Stimulated activated CD8-positive, alpha-beta memory T cell treated with anti-CD3 and anti-CD28 coated beads, Interleukin-4, amount 100 ng/mL, for 4 hours (primary cell): ENCODE data around the gene NDUFA9.

Source experiments
- DNase-seq, 2 donors: peaks; one replicate each; pipeline ENCODE4 v3.0.0-alpha.2; 2020; ENCODE audit warnings: low read depth in 2 of 2, low spot score in 1 of 2

NDUFA9 gene

GRCh38 chr12:4648501-4649357, at the start of gene NDUFA9, which contains the start of gene AKAP3:
NDUFA9 (plus strand) TSS chr12:4649114; CDS start chr12:4649127, 13 bp downstream.
AKAP3 (minus strand) TSS chr12:4649051; CDS start chr12:4638196, 10,855 bp downstream.
- DNase-seq: peak; percentile 53 to 54

GRCh38 chr12:4603421-4603820, 45.5 kb upstream of the NDUFA9 start:
- DNase-seq: no peak

- DNase-seq: no peak
Measured at GRCh38 chr12:4603946-4604345, 45.0 kb upstream of the NDUFA9 start.

- peak; percentile 51 to 62 for DNase-seq
Measured at GRCh38 chr12:4604684-4605193, 44.2 kb upstream of the NDUFA9 start.

GRCh38 chr12:4607056-4607455, 41.9 kb upstream of the NDUFA9 start:
- DNase-seq: no peak

GRCh38 chr12:4609071-4609470, 39.8 kb upstream of the NDUFA9 start:
- DNase-seq: no peak

GRCh38 chr12:4610481-4610880, 38.4 kb upstream of the NDUFA9 start:
- no peak for DNase-seq

- DNase-seq: no peak
Measured at GRCh38 chr12:4615667-4616066, 33.2 kb upstream of the NDUFA9 start.

- no peak for DNase-seq
Measured at GRCh38 chr12:4621511-4621910, 27.4 kb upstream of the NDUFA9 start.

GRCh38 chr12:4626543-4626942, 22.4 kb upstream of the NDUFA9 start:
- no peak for DNase-seq

- no peak for DNase-seq
Measured at GRCh38 chr12:4628406-4628805, 20.5 kb upstream of the NDUFA9 start.

GRCh38 chr12:4630262-4630661, 18.7 kb upstream of the NDUFA9 start:
- no peak for DNase-seq

- no peak for DNase-seq
Measured at GRCh38 chr12:4643747-4644146, 5.2 kb upstream of the NDUFA9 start.

GRCh38 chr12:4645023-4645422, 3.9 kb upstream of the NDUFA9 start:
- no peak for DNase-seq

GRCh38 chr12:4648104-4648500, 812 bp upstream of the NDUFA9 start:
- no peak for DNase-seq

- DNase-seq: no peak
Measured at GRCh38 chr12:4649358-4649661, 396 bp downstream of the NDUFA9 start.

- no peak for DNase-seq
Measured at GRCh38 chr12:4653257-4653656, 4.3 kb downstream of the NDUFA9 start.

- no peak for DNase-seq
Measured at GRCh38 chr12:4653691-4654090, 4.8 kb downstream of the NDUFA9 start.

GRCh38 chr12:4663971-4664505, 15.1 kb downstream of the NDUFA9 start:
- DNase-seq: no peak

GRCh38 chr12:4665236-4665635, 16.3 kb downstream of the NDUFA9 start:
- no peak for DNase-seq

- no peak for DNase-seq
Measured at GRCh38 chr12:4679711-4680110, 30.8 kb downstream of the NDUFA9 start.

- no peak for DNase-seq
Measured at GRCh38 chr12:4681732-4682131, 32.8 kb downstream of the NDUFA9 start.

- DNase-seq: no peak
Measured at GRCh38 chr12:4685317-4685716, 36.4 kb downstream of the NDUFA9 start.
